Ovary (tissue), 9 donors: ENCODE data around the gene SLC25A27. TPM values are rescaled to one million over a fixed set of nuclear protein-coding genes. Genes with fewer than 3 reads are reported as not detected.

Source experiments
- DNase-seq, 5 donors: peaks; one replicate each; pipeline ENCODE4 v3.0.0-alpha.2; 2019 to 2020
- H3K27ac ChIP-seq, 2 donors: fragments of 200-600 bp; one replicate each; pipeline versions ENCODE4 v1.5.1 to v1.8.0; 2019 to 2022
- H3K27me3 ChIP-seq: fragments of 200-600 bp; one replicate; pipeline ENCODE4 v1.8.0; 2022
- H3K36me3 ChIP-seq: fragments of 200-600 bp; sonication (generic); one replicate; pipeline ENCODE4 v1.5.1; 2019
- H3K4me1 ChIP-seq: one replicate; pipeline ENCODE4 v1.8.1; 2013; ENCODE audit warnings: mild to moderate bottlenecking, moderate library complexity; ENCODE audit not compliant: insufficient read depth
- H3K4me3 ChIP-seq: fragments of 200-600 bp; sonication (generic); one replicate; pipeline ENCODE4 v1.5.1; 2017
- H3K9me3 ChIP-seq, 2 donors: fragments of 200-600 bp in 1 of 2; sonication (generic) in 1 of 2; one replicate each; pipeline versions ENCODE4 v1.5.1 to v1.8.1; 2013 to 2019; ENCODE audit warnings: mild to moderate bottlenecking in 1 of 2, moderate library complexity in 1 of 2
- EP300 ChIP-seq: sonication (generic); formaldehyde crosslinking; IDR thresholded peaks from one replicate; pipeline ENCODE4 v1.6.1; 2017; ENCODE audit warnings: antibody characterized with exemption
- POLR2A ChIP-seq: fragments of 450-650 bp; IDR thresholded peaks from one replicate; pipeline ENCODE4 v1.6.1; 2017; ENCODE audit warnings: antibody characterized with exemption, mild to moderate bottlenecking, moderate library complexity
- WGBS, 3 donors: extraction: QIAGEN DNeasy Blood & Tissue Kit in 1 of 3; methylation state at CpG; one replicate each; pipeline versions ENCODE4 v1.1.5 to v1.1.7; 2013 to 2017; 5-methylcytosine and 5-hydroxymethylcytosine counted together
- intact Hi-C, 4 donors: fragments of 100-400 bp; cut with DNase I; formaldehyde crosslinking; loops; one replicate each; pipeline versions ENCODE4 v1.11.0 to v1.15.1; 2022 to 2023
- polyA plus RNA-seq, 2 donors: library from polyadenylated mRNA; stranded (reverse); fragments of 200-250 nt in 1 of 2; fragments of 350-450 nt in 1 of 2; fragmentation: Illumina TruSeq in 1 of 2; extraction: RNeasy Lipid Tissue Mini Kit (QIAGEN cat#74804) in 1 of 2; gene quantifications; one replicate each; pipeline ENCODE4 v1.2.3, GENCODE V29; 2013 to 2014
- total RNA-seq, 7 donors: library from RNA; depleted of rRNA in 2 of 7; stranded (reverse); fragments of >200 nt in 2 of 7; fragmentation: NEBNext Ultra II Directional in 3 of 7; extraction: Animal tissue kit (Norgen Biotek cat#: 25700) in 3 of 7; gene quantifications; one replicate each; pipeline versions ENCODE4 v1.1.0 to v1.2.4, GENCODE V29; 2016 to 2023
- TF ChIP-seq, protein P1 (sequence below), 3 donors: fragments of 450-650 bp in 2 of 3; fragments of 200-600 bp in 1 of 3; IDR thresholded peaks; one replicate each; pipeline versions ENCODE4 v1.5.1 to v1.8.0; 2016 to 2022; ENCODE audit warnings: antibody characterized with exemption in 3 of 3, mild to moderate bottlenecking in 1 of 3
- donor health status: DM: no; HTN: no; CAD: no; lungs with moderate emphysema.
- donor health status: DM: no; HTN: no; CAD: no.
- donor health status: Bipolar disorder and iron deficiency.
- donor health status: DM: yes; HTN: yes; CAD: no.
- donor health status: DM: no; HTN: no; CAD: no.
- donor health status: DM: yes; HTN: yes; CAD: no.

SLC25A27 gene
- total and polyA plus RNA-seq, 9 donors: 21.0 to 56.9 (median 37.0) TPM

GRCh38 chr6:46635462-46635861 is 17.3 kb upstream of the SLC25A27 start:
- Histone ChIP-seq H3K4me3 (no peak overlapping the region), H3K4me1 (no peaks in the 10 kb centered on the region), H3K27ac (no peak overlapping the region), H3K9me3 (no peaks in the 10 kb centered on the region), H3K36me3 (no peaks in the 10 kb centered on the region), H3K27me3 (no peaks in the 10 kb centered on the region)
- intact Hi-C loops: no loop called here
- no peak for TF ChIP-seq POLR2A
- TF ChIP-seq EP300: no peak
- TF ChIP-seq, protein P1, sequence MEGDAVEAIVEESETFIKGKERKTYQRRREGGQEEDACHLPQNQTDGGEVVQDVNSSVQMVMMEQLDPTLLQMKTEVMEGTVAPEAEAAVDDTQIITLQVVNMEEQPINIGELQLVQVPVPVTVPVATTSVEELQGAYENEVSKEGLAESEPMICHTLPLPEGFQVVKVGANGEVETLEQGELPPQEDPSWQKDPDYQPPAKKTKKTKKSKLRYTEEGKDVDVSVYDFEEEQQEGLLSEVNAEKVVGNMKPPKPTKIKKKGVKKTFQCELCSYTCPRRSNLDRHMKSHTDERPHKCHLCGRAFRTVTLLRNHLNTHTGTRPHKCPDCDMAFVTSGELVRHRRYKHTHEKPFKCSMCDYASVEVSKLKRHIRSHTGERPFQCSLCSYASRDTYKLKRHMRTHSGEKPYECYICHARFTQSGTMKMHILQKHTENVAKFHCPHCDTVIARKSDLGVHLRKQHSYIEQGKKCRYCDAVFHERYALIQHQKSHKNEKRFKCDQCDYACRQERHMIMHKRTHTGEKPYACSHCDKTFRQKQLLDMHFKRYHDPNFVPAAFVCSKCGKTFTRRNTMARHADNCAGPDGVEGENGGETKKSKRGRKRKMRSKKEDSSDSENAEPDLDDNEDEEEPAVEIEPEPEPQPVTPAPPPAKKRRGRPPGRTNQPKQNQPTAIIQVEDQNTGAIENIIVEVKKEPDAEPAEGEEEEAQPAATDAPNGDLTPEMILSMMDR (IDR thresholded peaks at IDR 0.05): no peak
- no peak for DNase-seq
- WGBS, 3 donors: 97 to 98% (median 97%) methylated on average over 6 of the region's 6 CpGs

- H3K4me3 ChIP-seq: no peak overlapping the region
- 69 to 79% (median 70%) methylated on average over 5 of the region's 5 CpGs for WGBS, 3 donors
- TF ChIP-seq, protein P1 (IDR thresholded peaks at IDR 0.05): no peak
- no peak for TF ChIP-seq POLR2A
- TF ChIP-seq EP300: no peak
- intact Hi-C loops: no loop called here
- H3K27ac ChIP-seq: no peak overlapping the region
- H3K4me1 ChIP-seq: no peaks in the 10 kb centered on the region
- H3K27me3 ChIP-seq: no peaks in the 10 kb centered on the region
- no peaks in the 10 kb centered on the region for H3K9me3 ChIP-seq
- DNase-seq: peak in 1 of 5 donors; percentile 27
- no peaks in the 10 kb centered on the region for H3K36me3 ChIP-seq
These were observed 15.6 kb upstream of the SLC25A27 start for GRCh38 chr6:46637145-46637544.

DNA sequence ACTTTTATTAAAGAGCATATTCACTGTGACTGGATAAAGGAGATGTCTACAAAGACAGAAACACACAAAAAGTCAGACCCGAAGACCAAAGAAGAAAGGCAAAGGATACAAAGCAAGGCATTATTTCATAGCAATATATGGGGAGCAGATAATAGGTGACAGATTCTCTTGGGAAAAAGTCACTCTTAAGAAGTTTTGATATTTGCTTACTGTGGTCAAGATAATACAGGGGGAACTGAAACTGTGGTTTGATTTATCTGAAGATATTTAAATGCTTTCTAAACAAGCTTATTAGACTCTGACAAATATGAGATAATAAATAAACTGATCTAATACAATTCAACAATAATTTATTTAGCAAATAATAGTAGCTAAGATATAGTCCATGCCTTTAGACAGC is 14.8 kb upstream of the SLC25A27 start:
- Histone ChIP-seq H3K4me1 (no peaks in the 10 kb centered on the region), H3K36me3 (no peaks in the 10 kb centered on the region), H3K4me3 (no peak overlapping the region), H3K27ac (no peak overlapping the region), H3K27me3 (no peaks in the 10 kb centered on the region), H3K9me3 (no peaks in the 10 kb centered on the region)
- WGBS, 3 donors: 91 to 95% (median 92%) methylated on average over 1 of the region's 1 CpG
- intact Hi-C loops: no loop called here
- DNase-seq: no peak
- TF ChIP-seq EP300: no peak
- no peak for TF ChIP-seq POLR2A
- TF ChIP-seq, protein P1 (IDR thresholded peaks at IDR 0.05): no peak

DNA sequence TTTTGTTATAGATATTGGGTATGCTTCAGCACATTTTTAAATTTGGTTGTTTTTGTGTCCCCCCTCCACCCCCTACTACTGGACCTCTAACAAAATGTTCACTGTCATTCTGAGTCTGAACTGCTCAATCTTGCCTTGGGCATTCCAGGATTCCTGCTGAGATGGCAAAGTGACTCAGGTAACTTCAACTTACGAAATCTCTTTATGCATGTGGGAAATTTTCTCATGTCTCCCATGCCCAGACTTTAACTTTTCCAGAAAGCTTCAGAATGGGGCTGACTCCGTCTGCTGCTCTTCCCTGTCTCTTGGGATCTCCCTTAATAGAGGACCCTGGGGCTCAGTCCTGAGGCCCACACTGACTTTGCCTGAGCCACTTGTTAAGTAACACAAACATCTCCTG is 14.1 kb upstream of the SLC25A27 start:
- Histone ChIP-seq H3K27me3 (no peaks in the 10 kb centered on the region), H3K9me3 (no peaks in the 10 kb centered on the region), H3K36me3 (no peaks in the 10 kb centered on the region), H3K4me3 (no peak overlapping the region), H3K27ac (no peak overlapping the region), H3K4me1 (no peaks in the 10 kb centered on the region)
- no peak for TF ChIP-seq EP300
- TF ChIP-seq, protein P1 (IDR thresholded peaks at IDR 0.05): no peak
- TF ChIP-seq POLR2A: no peak
- WGBS, 3 donors: 95 to 98% (median 95%) methylated on average over 2 of the region's 2 CpGs
- no peak for DNase-seq
- intact Hi-C loops: no loop called here
